HL-60 (cell line): ENCODE measurements around the gene MSI2.

ENCODE experiments used
- CTCF ChIP-seq: IDR thresholded peaks from one replicate; pipeline ENCODE4 v1.5.1; 2011; ENCODE audit warnings: low read length, control low read depth, inconsistent platforms; ENCODE audit not compliant: insufficient read depth
- REST ChIP-seq: IDR thresholded peaks from 2 replicates; pipeline ENCODE4 v1.6.1; 2012; ENCODE audit warnings: low read depth; ENCODE audit not compliant: insufficient replicate concordance
- SPI1 ChIP-seq: IDR thresholded peaks from 2 replicates; pipeline ENCODE4 v1.6.1; 2012; ENCODE audit warnings: low read depth, mild to moderate bottlenecking, borderline replicate concordance

GRCh38 chr17:57276621-57277020, 20.3 kb downstream of the MSI2 start:
- no peak for TF ChIP-seq CTCF
- no peak for TF ChIP-seq REST
- no peak for TF ChIP-seq SPI1
